Fibroblast of upper back skin (primary cell): ENCODE data around the gene CLIC2.
A peak's percentile ranks its signal among the peaks of the same experiment; 100 is the strongest.
"Not testable (repeated sequence)": the region's sequence is repeated elsewhere in the genome, so short reads cannot be mapped to it uniquely, and the experiment has no call there.

Experiments
- DNase-seq: peaks from one replicate; pipeline ENCODE4 v3.0.0-alpha.2; 2013

Gene CLIC2

GRCh38 chrX:155334486-155335336 lies at the start of gene CLIC2:
TSS of gene CLIC2 (minus strand) at chrX:155334614. CDS start at chrX:155334427, 187 bp downstream.
- peak; percentile 89 for DNase-seq

- not testable (repeated sequence) for DNase-seq
These were observed 48.1 kb upstream of the CLIC2 start for GRCh38 chrX:155382529-155382967.

- DNase-seq: not testable (repeated sequence)
These were observed 47.6 kb upstream of the CLIC2 start, which contains the start of gene F8A2 for GRCh38 chrX:155381843-155382528. TSS of gene F8A2 (plus strand) at chrX:155382095. CDS start at chrX:155382115, 20 bp downstream.

GRCh38 chrX:155379802-155380201 lies 45.4 kb upstream of the CLIC2 start:
- not testable (repeated sequence) for DNase-seq

GRCh38 chrX:155373777-155374458 lies 39.5 kb upstream of the CLIC2 start:
- not testable (repeated sequence) for DNase-seq

- DNase-seq: not testable (repeated sequence)
These were observed 29.3 kb upstream of the CLIC2 start for GRCh38 chrX:155363712-155364111.

GRCh38 chrX:155349448-155349847 lies 15.0 kb upstream of the CLIC2 start:
- DNase-seq: not testable (repeated sequence)

GRCh38 chrX:155345689-155346088 lies 11.3 kb upstream of the CLIC2 start:
- DNase-seq: not testable (repeated sequence)

GRCh38 chrX:155335337-155335712 lies 911 bp upstream of the CLIC2 start:
- DNase-seq: not testable (repeated sequence)

GRCh38 chrX:155333544-155334100 lies 792 bp downstream of the CLIC2 start:
- DNase-seq: no peak

GRCh38 chrX:155330992-155331391 lies 3.4 kb downstream of the CLIC2 start:
- no peak for DNase-seq

GRCh38 chrX:155329293-155329692 lies 5.1 kb downstream of the CLIC2 start:
- DNase-seq: no peak

- no peak for DNase-seq
These were observed 7.8 kb downstream of the CLIC2 start for GRCh38 chrX:155326610-155327009.

- DNase-seq: no peak
These were observed 20.2 kb downstream of the CLIC2 start for GRCh38 chrX:155314260-155314659.

GRCh38 chrX:155313766-155314165 lies 20.6 kb downstream of the CLIC2 start:
- DNase-seq: no peak

GRCh38 chrX:155293771-155294170 lies 40.6 kb downstream of the CLIC2 start:
- no peak for DNase-seq

- no peak for DNase-seq
These were observed 54.5 kb downstream of the CLIC2 start for GRCh38 chrX:155279873-155280272.

- DNase-seq: no peak
These were observed 63.4 kb downstream of the CLIC2 start for GRCh38 chrX:155270969-155271368.

GRCh38 chrX:155267995-155268394 lies 66.4 kb downstream of the CLIC2 start:
- not testable (repeated sequence) for DNase-seq

- no peak for DNase-seq
These were observed 68.0 kb downstream of the CLIC2 start for GRCh38 chrX:155266439-155266838.

- peak; percentile 72 for DNase-seq
These were observed 70.4 kb downstream of the CLIC2 start, which contains the start of gene RAB39B for GRCh38 chrX:155263854-155264628. TSS of gene RAB39B (minus strand) at chrX:155264491. CDS start at chrX:155264288, 203 bp downstream.
